GM19463 (cell line): Measurements from ENCODE around the gene CD2AP.

ENCODE experiments used
- ATAC-seq: cut with Tn5 transposase; IDR thresholded peaks from one replicate; pipeline ENCODE4 v1.9.1; 2021; ENCODE audit warnings: mild to moderate bottlenecking, moderate library complexity; ENCODE audit not compliant: unreplicated experiment

Gene CD2AP

GRCh38 chr6:47495207-47495606, 17.6 kb downstream of the CD2AP start:
- ATAC-seq, result no peak

GRCh38 chr6:47495954-47496545, 18.5 kb downstream of the CD2AP start:
- ATAC-seq, result no peak

GRCh38 chr6:47496935-47497579, 19.5 kb downstream of the CD2AP start:
- no peak for ATAC-seq

- ATAC-seq, result no peak
These were observed 25.3 kb downstream of the CD2AP start for GRCh38 chr6:47502920-47503319.

- no peak for ATAC-seq
These were observed 32.3 kb downstream of the CD2AP start for GRCh38 chr6:47509937-47510336.

- ATAC-seq, result no peak
These were observed 35.3 kb downstream of the CD2AP start for GRCh38 chr6:47512872-47513271.

- ATAC-seq, result no peak
These were observed 41.7 kb downstream of the CD2AP start for GRCh38 chr6:47519279-47519678.

- ATAC-seq, result peak; percentile 48
These were observed 42.7 kb downstream of the CD2AP start for GRCh38 chr6:47520282-47520681.

GRCh38 chr6:47521961-47522360, 44.4 kb downstream of the CD2AP start:
- ATAC-seq, result no peak

- no peak for ATAC-seq
These were observed 46.7 kb downstream of the CD2AP start for GRCh38 chr6:47524136-47524845.

- no peak for ATAC-seq
These were observed 47.9 kb downstream of the CD2AP start for GRCh38 chr6:47525330-47526057.

GRCh38 chr6:47527274-47527673, 49.7 kb downstream of the CD2AP start:
- ATAC-seq, result no peak

- no peak for ATAC-seq
These were observed 52.1 kb downstream of the CD2AP start for GRCh38 chr6:47529734-47530133.

- no peak for ATAC-seq
These were observed 55.5 kb downstream of the CD2AP start for GRCh38 chr6:47532981-47533585.

GRCh38 chr6:47534063-47534462, 56.5 kb downstream of the CD2AP start:
- no peak for ATAC-seq

- ATAC-seq, result no peak
These were observed 58.0 kb downstream of the CD2AP start for GRCh38 chr6:47535316-47536225.

- no peak for ATAC-seq
These were observed 59.3 kb downstream of the CD2AP start for GRCh38 chr6:47536816-47537401.

- ATAC-seq, result no peak
These were observed 67.6 kb downstream of the CD2AP start for GRCh38 chr6:47545223-47545622.

GRCh38 chr6:47551670-47552069, 74.1 kb downstream of the CD2AP start:
- ATAC-seq, result no peak

GRCh38 chr6:47552319-47552718, 74.7 kb downstream of the CD2AP start:
- ATAC-seq, result no peak
